Measurements from ENCODE around the gene DIP2C.

DNA sequence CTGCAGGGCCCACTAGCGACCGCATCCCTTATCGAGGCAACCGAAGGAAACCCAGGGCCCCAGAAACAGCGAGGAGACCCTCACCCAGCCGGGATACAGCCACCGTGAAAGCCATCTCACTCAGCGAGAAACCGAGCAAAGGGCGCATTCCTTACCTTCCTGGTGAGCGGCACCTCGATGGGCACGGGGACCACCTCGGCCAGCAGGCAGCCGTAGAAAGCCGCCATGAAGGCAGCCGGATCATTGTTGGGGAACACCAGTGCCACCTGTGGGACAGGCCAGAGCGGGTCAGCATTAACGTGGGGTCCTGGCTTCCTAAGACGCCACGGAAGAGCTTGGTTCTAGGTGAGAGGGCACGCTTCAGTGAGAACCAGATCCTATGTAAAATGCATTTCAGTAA, 290.5 kb downstream of the DIP2C start:
- TF ChIP-seq USF2 (IDR thresholded peaks at IDR 0.05; ENCODE audit: borderline replicate concordance, low read depth, low read length) (no peak), MAX (IDR thresholded peaks at IDR 0.05; ENCODE audit: low read depth) (no peak), POLR2AphosphoS5 (IDR thresholded peaks at IDR 0.05; ENCODE audit: low read depth, low read length) (no peak), GABPA (IDR thresholded peaks at IDR 0.05; ENCODE audit: low read depth) (no peak), MXI1 (IDR thresholded peaks at IDR 0.05; ENCODE audit: low read depth, low read length) (no peak), PBX3 (IDR thresholded peaks at IDR 0.05) (no peak), RAD21 (IDR thresholded peaks at IDR 0.05; ENCODE audit: low read length) (no peak), EZH2phosphoT487 (IDR thresholded peaks at IDR 0.05; ENCODE audit: borderline replicate concordance, low read depth) (no peak)
- TF ChIP-seq, protein P1, sequence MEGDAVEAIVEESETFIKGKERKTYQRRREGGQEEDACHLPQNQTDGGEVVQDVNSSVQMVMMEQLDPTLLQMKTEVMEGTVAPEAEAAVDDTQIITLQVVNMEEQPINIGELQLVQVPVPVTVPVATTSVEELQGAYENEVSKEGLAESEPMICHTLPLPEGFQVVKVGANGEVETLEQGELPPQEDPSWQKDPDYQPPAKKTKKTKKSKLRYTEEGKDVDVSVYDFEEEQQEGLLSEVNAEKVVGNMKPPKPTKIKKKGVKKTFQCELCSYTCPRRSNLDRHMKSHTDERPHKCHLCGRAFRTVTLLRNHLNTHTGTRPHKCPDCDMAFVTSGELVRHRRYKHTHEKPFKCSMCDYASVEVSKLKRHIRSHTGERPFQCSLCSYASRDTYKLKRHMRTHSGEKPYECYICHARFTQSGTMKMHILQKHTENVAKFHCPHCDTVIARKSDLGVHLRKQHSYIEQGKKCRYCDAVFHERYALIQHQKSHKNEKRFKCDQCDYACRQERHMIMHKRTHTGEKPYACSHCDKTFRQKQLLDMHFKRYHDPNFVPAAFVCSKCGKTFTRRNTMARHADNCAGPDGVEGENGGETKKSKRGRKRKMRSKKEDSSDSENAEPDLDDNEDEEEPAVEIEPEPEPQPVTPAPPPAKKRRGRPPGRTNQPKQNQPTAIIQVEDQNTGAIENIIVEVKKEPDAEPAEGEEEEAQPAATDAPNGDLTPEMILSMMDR (IDR thresholded peaks at IDR 0.05) = no peak
- TF ChIP-seq, protein P2, sequence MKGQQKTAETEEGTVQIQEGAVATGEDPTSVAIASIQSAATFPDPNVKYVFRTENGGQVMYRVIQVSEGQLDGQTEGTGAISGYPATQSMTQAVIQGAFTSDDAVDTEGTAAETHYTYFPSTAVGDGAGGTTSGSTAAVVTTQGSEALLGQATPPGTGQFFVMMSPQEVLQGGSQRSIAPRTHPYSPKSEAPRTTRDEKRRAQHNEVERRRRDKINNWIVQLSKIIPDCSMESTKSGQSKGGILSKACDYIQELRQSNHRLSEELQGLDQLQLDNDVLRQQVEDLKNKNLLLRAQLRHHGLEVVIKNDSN (IDR thresholded peaks at IDR 0.05; ENCODE audit: borderline replicate concordance, low read depth) = no peak
